SH-SY5Y (cell line): ENCODE data around the gene RPL10.

Source experiments
- GATA2 ChIP-seq: IDR thresholded peaks from 2 replicates; pipeline ENCODE4 v1.6.1; 2011; ENCODE audit warnings: mild to moderate bottlenecking, low read depth, low read length
- GATA3 ChIP-seq: IDR thresholded peaks from 2 replicates; pipeline ENCODE4 v1.6.1; 2011; ENCODE audit warnings: low read depth, mild to moderate bottlenecking, low read length, moderate library complexity

RPL10 gene

GRCh38 chrX:154428176-154429171 is 30.3 kb downstream of the RPL10 start, which contains the start of gene ATP6AP1:
Gene ATP6AP1, plus strand, starts transcription at chrX:154428677. Its CDS starts 16 bp downstream, at chrX:154428693.
- TF ChIP-seq GATA2 (no peak), GATA3 (no peak)

GRCh38 chrX:154429711-154430110 is 31.5 kb downstream of the RPL10 start:
- TF ChIP-seq GATA3 = no peak
- no peak for TF ChIP-seq GATA2

DNA sequence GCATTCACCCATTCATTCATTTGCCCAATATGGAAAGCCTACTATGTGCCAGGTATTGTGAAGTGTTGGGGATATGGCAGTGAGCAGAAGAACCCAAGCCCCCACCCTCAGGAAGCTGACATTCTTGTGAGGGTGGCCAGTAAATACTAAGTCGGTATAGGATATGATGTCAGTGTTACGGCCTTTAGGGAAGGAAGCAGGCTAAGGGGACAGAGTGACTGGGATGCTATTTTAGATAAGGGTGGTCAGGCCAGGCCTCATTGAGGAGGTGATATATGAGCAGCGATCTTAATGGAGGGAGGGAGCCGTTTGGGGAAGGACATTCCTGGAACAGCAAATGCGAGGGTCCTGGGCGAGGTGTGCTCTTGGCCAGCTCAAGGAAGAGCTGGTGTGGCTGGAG is 32.3 kb downstream of the RPL10 start:
- TF ChIP-seq GATA2 (no peak), GATA3 (no peak)

DNA sequence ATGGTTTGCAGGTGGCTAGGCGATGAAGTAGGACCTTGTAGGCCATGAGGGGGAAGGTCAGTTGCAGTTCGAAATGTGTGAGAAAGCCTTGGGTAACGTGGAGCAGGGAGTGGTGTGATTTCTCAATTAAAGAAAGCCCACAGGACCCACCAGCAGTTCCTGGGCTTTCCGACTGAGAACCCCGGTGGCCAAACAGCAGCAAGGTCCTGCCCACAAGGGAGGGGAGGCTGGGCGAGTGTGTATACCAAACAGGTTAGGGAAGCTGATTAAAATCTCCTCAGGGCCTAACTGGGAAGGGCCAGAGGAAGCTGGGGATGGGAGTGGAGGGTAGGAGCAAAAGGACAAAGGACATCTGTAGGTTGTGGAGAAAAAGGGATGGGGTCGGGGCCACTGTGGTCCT is 32.7 kb downstream of the RPL10 start:
- no peak for TF ChIP-seq GATA2
- TF ChIP-seq GATA3 = no peak

DNA sequence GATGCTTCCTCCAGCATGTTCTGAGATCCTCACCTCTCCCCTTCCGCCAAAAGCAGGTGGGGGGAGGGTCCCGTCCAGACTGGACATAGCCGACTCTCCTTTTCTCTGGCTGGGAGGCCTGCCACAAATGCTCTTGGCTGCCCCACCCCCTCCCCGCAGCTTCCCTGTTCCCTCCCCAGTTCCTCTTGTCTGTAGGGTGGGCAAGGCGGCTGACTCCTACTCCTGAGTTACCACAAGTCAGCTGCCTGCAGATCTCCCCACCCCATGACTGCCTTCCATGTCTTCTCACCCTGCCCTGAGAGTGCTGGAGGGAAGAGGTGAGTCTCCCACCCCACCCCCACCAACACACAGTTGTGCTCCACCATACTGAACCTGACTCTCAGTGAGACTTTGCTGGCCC is 33.2 kb downstream of the RPL10 start:
- no peak for TF ChIP-seq GATA2
- no peak for TF ChIP-seq GATA3

- TF ChIP-seq GATA2 (no peak), GATA3 (no peak)
These were observed 34.0 kb downstream of the RPL10 start for GRCh38 chrX:154432210-154432609.

GRCh38 chrX:154433605-154434004 is 35.4 kb downstream of the RPL10 start:
- TF ChIP-seq GATA3 (no peak), GATA2 (no peak)

DNA sequence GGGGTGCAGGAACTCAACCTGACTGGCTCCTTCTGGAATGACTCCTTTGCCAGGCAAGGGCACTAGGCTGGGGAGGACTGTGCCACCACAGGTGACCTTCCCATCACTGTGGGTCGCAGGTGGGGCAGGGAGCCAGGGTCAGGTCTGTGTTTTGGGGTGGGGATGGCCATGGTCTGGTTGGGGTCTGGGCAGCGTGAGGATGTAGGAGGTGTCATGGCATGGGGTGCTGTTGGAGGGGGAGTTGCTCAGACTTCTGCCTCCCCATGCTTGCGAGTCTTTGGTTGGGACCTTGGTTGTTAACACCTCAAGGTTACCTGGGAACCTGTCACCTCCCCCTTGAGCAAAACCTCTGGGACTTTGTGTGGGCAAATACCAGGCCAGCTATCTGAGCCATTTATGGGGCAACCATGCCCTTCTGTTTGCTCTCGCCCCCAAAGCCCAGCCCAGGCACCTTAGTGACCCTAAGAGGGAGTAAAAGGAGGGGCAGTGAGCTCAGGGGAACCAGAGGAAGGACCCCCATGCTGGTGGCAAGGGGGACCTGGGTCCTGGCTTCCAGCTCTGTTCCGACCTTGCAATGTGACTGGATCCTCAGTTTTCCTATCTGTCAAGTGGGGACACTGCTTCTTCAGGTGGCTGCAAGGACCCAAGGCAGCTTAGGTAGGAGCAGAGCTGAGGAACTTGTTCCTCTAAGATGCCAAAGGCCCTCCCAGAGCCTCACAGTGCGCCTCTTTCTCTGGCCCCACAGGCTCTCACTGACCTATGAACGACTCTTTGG is 36.4 kb downstream of the RPL10 start:
- TF ChIP-seq GATA3 (no peak), GATA2 (no peak)

GRCh38 chrX:154435171-154435733 is 37.1 kb downstream of the RPL10 start:
- no peak for TF ChIP-seq GATA2
- TF ChIP-seq GATA3 = no peak

DNA sequence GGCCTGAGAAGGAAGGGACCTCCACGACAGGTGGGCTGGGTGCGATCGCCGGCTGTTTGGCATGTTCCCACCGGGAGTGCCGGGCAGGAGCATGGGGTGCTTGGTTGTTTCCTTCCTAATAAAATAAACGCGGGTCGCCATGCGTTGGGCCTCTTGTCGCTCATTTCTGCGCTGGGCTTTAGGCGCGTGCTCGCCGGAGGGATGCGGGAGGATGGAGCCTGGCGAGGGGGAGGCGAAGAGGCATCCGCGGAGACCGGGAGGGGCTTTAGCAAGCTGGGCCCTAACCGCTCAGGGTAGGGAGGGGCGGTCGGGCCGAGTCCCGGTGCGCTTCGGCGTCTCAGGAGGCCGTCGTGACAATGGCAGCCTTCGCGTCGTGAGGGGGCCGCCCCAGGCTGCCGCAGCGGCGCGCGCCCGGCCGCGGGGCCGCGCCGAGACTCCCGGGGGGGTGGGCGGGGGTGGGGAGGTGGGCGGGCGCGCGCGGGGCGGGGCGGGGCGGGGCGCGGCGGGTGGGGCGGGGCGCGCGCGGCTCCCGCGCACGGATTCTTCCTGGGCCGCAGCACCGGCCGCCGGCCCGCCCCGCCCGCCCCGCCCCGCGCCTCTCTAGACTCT is 38.3 kb downstream of the RPL10 start:
- no peak for TF ChIP-seq GATA2
- TF ChIP-seq GATA3 = no peak

- TF ChIP-seq GATA3 (no peak), GATA2 (no peak)
These were observed 39.0 kb downstream of the RPL10 start, which contains the start of gene GDI1 for GRCh38 chrX:154436983-154437752. Gene GDI1, plus strand, starts transcription at chrX:154437154. Its CDS starts 101 bp downstream, at chrX:154437255.

GRCh38 chrX:154437971-154438893 is 40.1 kb downstream of the RPL10 start:
- no peak for TF ChIP-seq GATA2
